ENCODE data around the gene VKORC1L1.
"Not testable (repeated sequence)": the region's sequence is repeated elsewhere in the genome, so short reads cannot be mapped to it uniquely, and the experiment has no call there.

VKORC1L1 gene

DNA sequence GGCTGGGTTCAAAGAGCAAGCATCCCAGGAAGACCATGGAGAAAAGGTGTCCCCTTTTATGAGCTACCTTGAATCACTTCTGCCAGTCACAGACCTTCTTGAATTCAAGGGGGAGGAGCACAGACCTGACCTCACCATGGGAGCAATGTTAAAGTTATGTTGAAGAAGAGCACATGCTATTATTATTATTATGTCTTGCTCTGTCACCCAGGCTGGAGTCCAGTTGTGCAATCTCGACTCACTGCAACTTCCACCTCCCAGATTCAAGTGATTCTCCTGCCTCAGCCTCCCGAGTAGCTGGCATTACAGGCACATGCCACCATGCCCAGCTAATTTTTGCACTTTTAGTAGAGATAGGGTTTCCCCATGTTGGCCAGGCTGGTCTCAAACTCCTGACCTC, 5.2 kb upstream of the VKORC1L1 start:
- H3K36me3 Mint-ChIP-seq (ENCODE audit: insufficient read depth); H3K4me1 Mint-ChIP-seq (ENCODE audit: low read depth in 2 of 2); DNase-seq; ATAC-seq (replicated peaks); H3K27me3 Mint-ChIP-seq; H3K9me3 Mint-ChIP-seq; H3K27ac Mint-ChIP-seq; H3K4me3 Mint-ChIP-seq: not testable (repeated sequence)

DNA sequence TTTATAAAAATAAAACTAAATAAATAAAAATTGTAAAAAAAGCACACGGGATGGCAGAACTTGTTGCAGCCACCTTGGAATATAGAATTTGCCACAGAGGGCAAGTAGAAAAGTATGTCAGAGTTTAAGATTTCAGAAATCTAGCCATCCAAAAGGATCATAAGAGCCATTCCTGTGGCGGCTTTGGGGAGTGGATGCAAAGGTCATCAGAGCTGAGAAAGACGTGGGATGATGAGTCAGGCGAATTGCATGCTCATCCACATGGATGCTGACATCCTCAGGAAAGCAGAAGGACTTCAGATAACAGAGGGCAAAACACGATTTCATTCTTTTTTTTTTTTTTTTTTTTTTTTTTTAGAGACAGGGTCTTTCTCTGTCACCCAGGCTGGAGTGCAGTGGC, 3.6 kb upstream of the VKORC1L1 start:
- H3K27ac Mint-ChIP-seq; H3K27me3 Mint-ChIP-seq; H3K4me1 Mint-ChIP-seq (ENCODE audit: low read depth in 2 of 2); H3K9me3 Mint-ChIP-seq; H3K4me3 Mint-ChIP-seq; ATAC-seq (replicated peaks); DNase-seq: not testable (repeated sequence)
- H3K36me3 Mint-ChIP-seq (ENCODE audit: insufficient read depth), result peaks cover 12% of the 10 kb centered on the region

DNA sequence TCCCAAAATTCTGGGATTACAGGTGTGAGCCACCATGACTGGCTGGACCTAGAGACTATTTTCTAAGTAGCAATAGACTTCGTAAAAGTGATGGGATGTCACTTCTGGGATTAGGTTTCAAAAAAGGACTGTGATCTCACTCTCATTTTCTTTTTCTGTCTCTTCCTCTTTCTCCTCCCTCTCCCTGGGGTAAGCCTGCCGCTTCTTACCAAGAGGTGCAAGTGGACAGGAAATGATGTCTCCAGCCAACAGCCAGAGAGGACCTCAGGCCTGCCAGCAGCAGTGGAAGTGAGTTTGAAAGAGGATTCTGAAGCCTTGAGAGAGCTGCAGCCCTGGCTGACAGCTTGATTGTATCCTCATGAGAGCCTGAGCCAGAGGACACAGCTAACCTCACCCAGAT, 1.4 kb upstream of the VKORC1L1 start:
- H3K27me3 Mint-ChIP-seq; ATAC-seq (replicated peaks); H3K9me3 Mint-ChIP-seq; DNase-seq; H3K4me1 Mint-ChIP-seq (ENCODE audit: low read depth in 2 of 2); H3K27ac Mint-ChIP-seq; H3K4me3 Mint-ChIP-seq: not testable (repeated sequence)
- H3K36me3 Mint-ChIP-seq (ENCODE audit: insufficient read depth), result peaks cover 12% of the 10 kb centered on the region

DNA sequence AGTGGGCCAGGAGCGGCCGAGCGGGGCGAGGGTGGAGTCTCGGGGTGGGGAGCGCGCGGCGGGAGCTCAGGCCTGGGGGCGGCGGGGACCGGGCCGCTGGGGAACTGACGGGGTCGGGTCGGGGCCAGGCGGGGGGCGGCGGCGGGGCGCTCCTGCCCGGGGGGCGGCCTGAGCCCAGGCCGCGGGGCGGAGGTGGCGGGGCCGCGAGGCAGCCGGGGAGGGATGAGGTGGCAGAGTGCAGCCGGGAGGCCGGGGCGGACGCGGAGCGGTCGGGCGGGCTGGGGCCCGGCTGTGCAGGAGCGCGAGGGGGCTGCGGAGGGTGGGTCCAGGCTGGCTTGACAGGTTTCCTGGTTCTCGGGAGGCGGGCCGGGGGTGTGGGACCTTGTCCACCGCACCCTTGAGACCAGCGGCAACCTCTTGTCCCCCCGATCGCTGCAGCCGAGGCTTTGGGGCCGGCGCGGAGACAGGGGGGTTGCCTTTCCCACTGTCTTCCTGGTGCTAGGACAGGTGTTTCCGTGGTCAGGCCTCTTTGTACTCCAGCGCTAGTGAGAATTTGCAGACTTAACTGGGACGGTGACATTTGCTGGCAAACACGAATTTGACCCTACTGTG, 814 bp downstream of the VKORC1L1 start:
- not testable (repeated sequence) for H3K4me1 Mint-ChIP-seq (ENCODE audit: low read depth in 2 of 2); H3K27me3 Mint-ChIP-seq; H3K9me3 Mint-ChIP-seq
- Mint-ChIP-seq H3K4me3 (peak overlapping the region; percentile 84 to 85), H3K27ac (peak overlapping the region; percentile 82 to 88), H3K36me3 (ENCODE audit: insufficient read depth) (peaks cover 12% of the 10 kb centered on the region)
- peak in 1 of 3 experiments; percentile 15 for DNase-seq
- ATAC-seq (replicated peaks), result peak; percentile 22

DNA sequence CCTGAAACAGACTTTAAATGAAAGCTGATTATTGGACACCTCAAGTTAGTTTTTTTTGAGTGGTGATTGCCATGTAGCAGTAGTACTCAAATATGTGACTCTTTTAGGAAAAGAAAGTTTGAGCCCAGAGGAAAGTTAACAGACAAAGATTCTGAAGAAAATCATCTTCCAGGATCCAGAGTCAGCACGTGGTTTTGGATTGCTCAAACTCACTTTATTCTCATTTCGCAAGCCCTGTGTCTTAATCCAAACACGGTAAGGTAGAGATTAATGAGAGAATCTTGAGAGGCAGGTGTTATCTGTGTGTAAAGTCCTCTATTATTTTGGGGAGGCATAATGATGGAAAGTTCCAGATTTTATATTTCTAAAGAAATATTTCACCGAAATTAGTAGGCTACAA, 2.8 kb downstream of the VKORC1L1 start:
- not testable (repeated sequence) for H3K9me3 Mint-ChIP-seq; ATAC-seq (replicated peaks); H3K27ac Mint-ChIP-seq; DNase-seq; H3K27me3 Mint-ChIP-seq; H3K4me3 Mint-ChIP-seq
- H3K36me3 Mint-ChIP-seq (ENCODE audit: insufficient read depth), result peaks cover 12% of the 10 kb centered on the region
- peaks cover 10 to 11% of the 10 kb centered on the region in 2 donors for H3K4me1 Mint-ChIP-seq (ENCODE audit: low read depth in 2 of 2)

DNA sequence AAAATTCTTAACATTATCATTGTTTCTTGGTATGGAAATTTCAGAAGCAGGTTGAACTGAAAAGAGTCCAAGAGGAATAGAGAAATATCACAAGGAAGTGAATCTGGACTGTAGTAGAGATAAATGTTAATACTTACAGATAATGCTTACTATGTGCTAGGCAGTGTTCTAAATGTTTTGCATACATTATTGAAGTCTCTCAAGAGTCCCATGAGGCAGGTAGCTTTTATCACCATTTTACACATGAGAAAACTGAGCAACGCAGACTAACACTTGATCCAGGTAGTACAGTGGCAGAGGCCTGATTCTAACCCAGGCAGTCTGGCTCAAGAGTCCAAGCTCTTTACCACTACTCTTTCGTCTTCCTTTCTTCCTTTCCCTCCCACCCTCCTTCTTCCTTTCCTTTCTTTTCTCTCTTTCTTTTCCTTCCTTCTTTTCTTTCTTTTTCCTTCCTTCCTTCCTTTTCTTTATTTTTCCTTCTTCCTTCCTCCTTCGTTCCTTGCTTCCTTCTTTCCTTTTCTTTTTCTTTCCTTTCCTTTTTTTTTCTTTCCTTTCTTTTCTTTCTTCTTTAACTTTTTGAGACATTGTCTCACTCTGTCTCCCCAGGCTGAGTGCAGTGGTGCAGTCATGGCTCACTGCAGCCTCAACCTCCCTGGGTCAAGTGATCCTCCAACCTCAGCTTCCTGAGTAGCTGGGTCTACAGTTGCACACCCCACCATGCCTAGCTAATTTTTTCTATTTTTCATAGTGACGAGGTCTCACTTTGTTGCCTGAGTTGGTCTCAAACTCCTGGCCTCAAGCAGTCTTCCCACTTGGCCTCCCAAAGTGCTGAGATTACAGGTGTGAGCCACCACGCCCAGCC, 6.6 kb downstream of the VKORC1L1 start:
- not testable (repeated sequence) for H3K9me3 Mint-ChIP-seq; H3K4me3 Mint-ChIP-seq; DNase-seq; ATAC-seq (replicated peaks); H3K36me3 Mint-ChIP-seq (ENCODE audit: insufficient read depth); H3K27me3 Mint-ChIP-seq
- Mint-ChIP-seq H3K4me1 (ENCODE audit: low read depth in 2 of 2) (peaks cover 8 to 11% of the 10 kb centered on the region in 2 donors), H3K27ac (peak overlapping the region in 1 of 2 donors; percentile 3)

DNA sequence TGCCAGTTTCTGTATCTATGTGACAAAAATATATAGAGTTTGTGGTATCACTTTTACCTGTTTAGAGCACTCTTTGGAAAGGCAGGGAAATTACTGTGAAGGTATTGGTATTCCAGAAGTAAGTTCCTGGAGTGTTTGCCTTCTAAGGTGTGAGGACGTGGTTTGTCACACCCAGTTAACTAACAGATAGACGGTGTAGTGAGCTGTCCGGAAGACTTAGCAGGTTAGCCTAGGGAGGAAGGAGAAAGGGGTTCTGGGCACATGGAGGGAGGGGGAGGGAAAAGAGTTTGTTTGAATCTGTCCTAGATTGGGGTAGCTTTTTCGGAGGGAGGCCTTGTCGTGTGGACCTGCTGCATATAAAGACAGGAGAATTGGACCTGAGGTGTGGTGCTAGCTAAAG, 7.4 kb downstream of the VKORC1L1 start:
- not testable (repeated sequence) for H3K4me3 Mint-ChIP-seq; H3K27me3 Mint-ChIP-seq; DNase-seq; H3K36me3 Mint-ChIP-seq (ENCODE audit: insufficient read depth); ATAC-seq (replicated peaks); H3K9me3 Mint-ChIP-seq
- Mint-ChIP-seq H3K4me1 (ENCODE audit: low read depth in 2 of 2) (peaks cover 8 to 11% of the 10 kb centered on the region in 2 donors), H3K27ac (peak overlapping the region in 1 of 2 donors; percentile 3)

DNA sequence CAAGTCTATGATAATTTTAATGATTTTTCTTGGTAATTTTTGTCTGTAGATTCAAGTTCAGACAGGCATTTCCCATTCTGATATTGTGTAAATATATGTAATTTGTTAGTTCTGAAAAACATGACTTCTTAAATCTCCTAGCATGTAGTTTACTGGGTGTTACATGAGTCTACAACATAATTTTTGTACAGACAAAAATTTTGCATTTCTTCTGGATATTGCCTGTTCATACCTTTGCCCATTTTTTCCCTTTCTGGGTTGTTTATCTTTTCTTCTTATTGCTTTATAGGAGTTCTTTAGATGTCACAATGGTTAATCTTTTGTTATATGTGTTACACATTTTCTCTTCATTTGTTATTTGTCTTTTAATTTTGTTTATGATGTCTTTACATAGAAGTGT, 12.1 kb downstream of the VKORC1L1 start:
- not testable (repeated sequence) for H3K27ac Mint-ChIP-seq; H3K9me3 Mint-ChIP-seq; ATAC-seq (replicated peaks); DNase-seq; H3K27me3 Mint-ChIP-seq; H3K36me3 Mint-ChIP-seq (ENCODE audit: insufficient read depth); H3K4me3 Mint-ChIP-seq
- peaks cover 8 to 18% of the 10 kb centered on the region in 2 donors for H3K4me1 Mint-ChIP-seq (ENCODE audit: low read depth in 2 of 2)

DNA sequence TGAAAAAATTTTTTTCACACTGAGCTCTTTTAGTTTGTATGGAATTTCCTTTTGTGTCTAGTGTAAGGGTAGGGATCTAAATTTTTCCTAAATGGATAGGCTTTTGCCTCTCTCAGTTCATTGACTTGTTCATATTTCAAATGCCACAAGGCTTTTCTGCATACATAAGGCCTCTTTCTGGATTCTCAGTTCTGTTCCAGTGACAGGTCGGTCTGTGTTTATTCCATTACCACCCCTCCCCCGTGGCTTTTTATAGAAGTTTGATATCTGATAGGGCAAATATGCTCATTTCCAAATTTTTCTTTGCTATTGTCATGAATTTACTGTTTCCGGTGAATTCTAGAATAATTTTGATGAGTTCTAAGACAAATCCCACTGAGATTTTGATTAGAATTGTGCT, 12.7 kb downstream of the VKORC1L1 start:
- H3K36me3 Mint-ChIP-seq (ENCODE audit: insufficient read depth); H3K27me3 Mint-ChIP-seq; H3K9me3 Mint-ChIP-seq; H3K4me3 Mint-ChIP-seq; DNase-seq; H3K27ac Mint-ChIP-seq; ATAC-seq (replicated peaks): not testable (repeated sequence)
- peaks cover 4 to 13% of the 10 kb centered on the region in 2 donors for H3K4me1 Mint-ChIP-seq (ENCODE audit: low read depth in 2 of 2)

DNA sequence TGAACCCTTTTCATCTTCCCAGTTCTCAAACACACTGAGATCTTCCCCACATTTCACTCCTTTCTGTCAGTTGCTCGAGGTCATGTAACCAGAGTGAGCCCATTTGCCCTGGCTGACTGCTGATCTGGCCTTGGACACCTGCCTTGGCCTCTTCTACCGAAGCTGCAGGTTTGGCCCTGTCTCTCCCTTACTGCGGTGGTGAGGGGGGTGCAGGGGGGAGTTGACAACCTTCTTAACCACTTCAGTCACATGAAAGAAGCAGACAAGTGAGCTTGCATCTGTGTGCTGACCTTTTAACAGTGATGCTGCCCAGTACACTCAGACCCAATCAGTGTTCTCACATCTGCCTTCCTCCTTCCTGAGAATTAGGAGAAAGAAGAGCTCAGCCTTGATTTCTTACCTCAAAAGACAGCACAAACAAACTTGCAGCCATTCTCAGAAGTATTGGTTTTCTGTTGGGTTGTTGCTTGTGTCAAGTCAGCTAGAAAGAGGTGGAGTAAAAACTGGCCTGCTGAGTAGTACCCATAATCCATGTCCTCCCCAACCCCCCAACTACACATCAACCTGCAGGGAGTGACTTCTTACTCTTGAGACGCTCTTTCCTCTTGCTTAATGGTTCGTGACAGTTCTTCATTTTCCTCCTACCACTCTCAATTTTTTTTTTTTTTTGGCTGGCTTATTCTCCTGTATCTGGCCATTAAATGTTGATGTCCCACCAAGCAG, 15.7 kb downstream of the VKORC1L1 start:
- not testable (repeated sequence) for H3K9me3 Mint-ChIP-seq; H3K4me3 Mint-ChIP-seq; DNase-seq; H3K27me3 Mint-ChIP-seq; H3K27ac Mint-ChIP-seq; ATAC-seq (replicated peaks)
- Mint-ChIP-seq H3K4me1 (ENCODE audit: low read depth in 2 of 2) (peaks cover 5 to 13% of the 10 kb centered on the region in 2 donors), H3K36me3 (ENCODE audit: insufficient read depth) (peaks cover 14% of the 10 kb centered on the region)

DNA sequence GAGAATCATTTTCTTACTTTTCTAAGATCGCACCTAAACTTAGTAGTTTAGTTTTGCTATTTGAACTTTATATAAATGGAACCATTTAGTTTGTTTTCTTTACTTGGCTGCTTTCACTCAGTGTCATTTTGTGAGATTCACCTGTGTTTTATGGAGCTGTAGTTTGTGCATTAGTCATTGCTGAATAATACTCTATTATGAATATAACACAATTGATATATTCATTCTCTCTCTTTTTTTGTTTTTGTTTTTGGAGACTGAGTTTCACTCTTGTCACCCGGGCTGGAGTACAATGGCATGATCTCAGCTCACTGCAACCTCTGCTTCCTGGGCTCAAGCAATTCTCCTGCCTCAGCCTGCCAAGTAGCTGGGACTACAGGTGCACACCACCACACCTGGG, 16.8 kb downstream of the VKORC1L1 start:
- H3K4me3 Mint-ChIP-seq; DNase-seq; H3K27me3 Mint-ChIP-seq; ATAC-seq (replicated peaks); H3K9me3 Mint-ChIP-seq: not testable (repeated sequence)
- Mint-ChIP-seq H3K27ac (peak overlapping the region; percentile 53 to 80), H3K4me1 (ENCODE audit: low read depth in 2 of 2) (peaks cover 5 to 13% of the 10 kb centered on the region in 2 donors), H3K36me3 (ENCODE audit: insufficient read depth) (peaks cover 17% of the 10 kb centered on the region)

DNA sequence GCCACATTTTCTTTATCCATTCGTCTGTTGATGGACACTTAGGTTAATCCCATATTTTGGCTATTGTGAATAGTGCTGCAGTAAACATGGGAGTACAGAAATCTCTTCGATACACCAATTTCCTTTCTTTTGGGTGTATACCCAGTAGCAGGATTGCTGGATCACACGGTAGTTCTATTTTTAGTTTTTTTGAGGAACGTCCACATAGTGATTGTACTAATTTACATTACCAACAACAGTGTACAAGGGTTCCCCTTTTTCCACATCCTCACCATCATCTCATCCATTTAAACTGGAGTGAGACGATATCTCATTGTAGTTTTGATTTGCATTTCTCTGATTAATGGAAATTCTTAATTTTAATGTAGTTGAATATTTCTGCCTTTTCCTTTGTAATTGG, 19.3 kb downstream of the VKORC1L1 start:
- no peaks in the 10 kb centered on the region for H3K27me3 Mint-ChIP-seq
- H3K4me1 Mint-ChIP-seq (ENCODE audit: low read depth in 2 of 2), result peaks cover 4 to 6% of the 10 kb centered on the region in 2 donors
- peaks cover 15% of the 10 kb centered on the region for H3K36me3 Mint-ChIP-seq (ENCODE audit: insufficient read depth)
- H3K9me3 Mint-ChIP-seq, result no peaks in the 10 kb centered on the region
- no peak overlapping the region for H3K4me3 Mint-ChIP-seq
- ATAC-seq (replicated peaks) (no peak), DNase-seq (no peak)
- H3K27ac Mint-ChIP-seq, result no peak overlapping the region

DNA sequence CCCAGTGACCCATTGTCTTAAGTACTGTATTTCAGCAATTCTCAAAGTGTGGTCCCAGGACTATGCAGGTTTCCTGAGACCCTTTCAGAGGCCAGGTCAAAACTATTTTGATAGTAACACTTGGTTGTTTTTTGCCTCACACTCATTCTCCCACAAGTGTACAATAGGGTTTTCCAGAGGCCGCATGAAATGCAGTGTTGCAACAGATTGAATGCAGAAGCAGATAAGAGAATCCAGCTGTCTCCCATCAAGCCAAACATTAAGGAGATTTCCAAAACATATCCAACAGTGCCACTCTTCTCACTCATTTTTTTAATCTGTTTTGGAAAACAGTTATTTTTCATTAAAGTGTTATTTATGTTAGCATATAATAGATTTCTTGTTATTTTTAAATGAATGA, 20.0 kb downstream of the VKORC1L1 start:
- ATAC-seq (replicated peaks), result no peak
- H3K27me3 Mint-ChIP-seq, result no peaks in the 10 kb centered on the region
- peaks cover 4 to 6% of the 10 kb centered on the region in 2 donors for H3K4me1 Mint-ChIP-seq (ENCODE audit: low read depth in 2 of 2)
- DNase-seq, result no peak
- no peaks in the 10 kb centered on the region for H3K9me3 Mint-ChIP-seq
- H3K36me3 Mint-ChIP-seq (ENCODE audit: insufficient read depth), result peaks cover 15% of the 10 kb centered on the region
- H3K4me3 Mint-ChIP-seq, result no peak overlapping the region
- H3K27ac Mint-ChIP-seq, result no peak overlapping the region

Data from effector memory CD8-positive, alpha-beta T cell (primary cell).